GM21825 (cell line): Measurements from ENCODE around the gene PPIG.
"Not testable (repeated sequence)": the region's sequence is repeated elsewhere in the genome, so short reads cannot be mapped to it uniquely, and the experiment has no call there.

ENCODE experiments used
- ATAC-seq: cut with Tn5 transposase; IDR thresholded peaks from one replicate; pipeline ENCODE4 v1.9.1; 2021; ENCODE audit warnings: mild to moderate bottlenecking, moderate library complexity; ENCODE audit not compliant: unreplicated experiment

Gene PPIG

DNA sequence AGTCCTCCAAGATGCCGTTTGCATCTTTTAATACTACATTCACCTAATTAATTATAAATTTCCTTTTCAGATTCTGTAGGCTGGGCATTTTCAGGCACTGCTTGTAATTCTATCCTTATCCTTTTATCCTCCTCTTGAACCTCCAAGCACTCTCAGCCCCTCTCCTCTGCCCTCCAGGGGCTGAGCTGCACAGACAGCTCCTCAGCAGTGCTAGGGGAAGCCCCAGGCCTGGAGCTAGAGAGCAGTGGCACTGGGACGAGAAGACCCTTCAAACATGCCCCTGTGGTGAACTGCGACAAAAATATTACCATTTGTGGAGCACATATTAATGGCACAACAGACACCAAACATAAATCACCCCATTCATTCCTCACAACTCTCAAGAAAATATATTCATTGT lies 77.1 kb downstream of the PPIG start:
- no peak for ATAC-seq

DNA sequence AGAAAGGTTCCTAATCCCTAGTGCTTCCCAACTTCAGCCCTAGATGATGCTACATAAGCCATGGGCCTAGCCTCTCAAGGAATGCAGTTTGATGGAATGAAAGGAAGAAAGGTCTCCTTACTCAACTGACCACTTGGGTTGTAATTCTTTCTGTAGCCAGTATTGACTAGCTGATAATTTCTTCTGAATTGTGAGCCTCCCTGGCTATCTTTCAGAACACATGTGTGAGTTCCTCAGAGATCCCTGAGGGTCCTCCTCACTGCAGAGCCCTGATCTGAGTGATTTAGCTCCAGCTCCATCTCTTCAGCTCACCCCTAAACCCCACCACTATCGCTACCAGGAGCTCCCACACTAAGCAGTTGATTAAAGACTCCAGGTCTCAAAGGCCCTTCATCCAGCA lies 78.6 kb downstream of the PPIG start:
- ATAC-seq: no peak

DNA sequence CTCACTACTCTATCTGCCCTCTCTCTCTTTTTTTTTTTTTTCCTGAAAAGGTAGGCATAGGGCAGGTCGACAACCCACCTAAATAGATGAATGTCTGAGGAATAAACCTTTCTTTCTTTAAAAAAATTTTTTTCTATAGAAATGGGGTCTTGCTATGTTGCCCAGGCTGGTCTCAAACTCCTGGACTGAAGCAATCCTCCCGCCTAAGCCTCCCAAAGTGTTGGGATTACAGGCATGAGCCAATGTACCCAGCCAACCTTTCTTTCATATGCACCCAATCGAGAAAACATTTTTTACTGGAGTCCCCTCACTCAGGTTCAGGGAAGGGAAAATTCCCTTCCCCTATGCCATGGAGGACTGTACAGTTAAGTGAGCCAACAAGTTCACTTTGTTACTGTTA lies 79.1 kb downstream of the PPIG start:
- no peak for ATAC-seq

DNA sequence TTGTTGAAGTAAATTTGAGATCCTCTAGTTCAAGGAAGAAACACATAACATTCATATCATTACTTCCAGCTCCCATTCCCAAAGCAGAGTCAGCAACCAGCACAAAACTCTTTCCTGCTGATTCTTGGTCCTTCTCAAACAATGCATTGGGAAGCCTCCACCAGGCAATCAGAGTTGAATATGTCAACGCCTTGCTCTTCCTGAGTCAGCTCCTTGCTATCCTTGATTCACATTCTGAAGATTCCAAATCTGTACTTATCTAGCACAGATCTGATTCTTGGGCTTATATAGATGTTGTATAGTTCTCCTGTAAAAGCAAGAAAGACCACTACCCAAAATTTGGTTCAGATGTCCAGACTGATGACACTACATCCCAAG lies 80.4 kb downstream of the PPIG start:
- no peak for ATAC-seq

DNA sequence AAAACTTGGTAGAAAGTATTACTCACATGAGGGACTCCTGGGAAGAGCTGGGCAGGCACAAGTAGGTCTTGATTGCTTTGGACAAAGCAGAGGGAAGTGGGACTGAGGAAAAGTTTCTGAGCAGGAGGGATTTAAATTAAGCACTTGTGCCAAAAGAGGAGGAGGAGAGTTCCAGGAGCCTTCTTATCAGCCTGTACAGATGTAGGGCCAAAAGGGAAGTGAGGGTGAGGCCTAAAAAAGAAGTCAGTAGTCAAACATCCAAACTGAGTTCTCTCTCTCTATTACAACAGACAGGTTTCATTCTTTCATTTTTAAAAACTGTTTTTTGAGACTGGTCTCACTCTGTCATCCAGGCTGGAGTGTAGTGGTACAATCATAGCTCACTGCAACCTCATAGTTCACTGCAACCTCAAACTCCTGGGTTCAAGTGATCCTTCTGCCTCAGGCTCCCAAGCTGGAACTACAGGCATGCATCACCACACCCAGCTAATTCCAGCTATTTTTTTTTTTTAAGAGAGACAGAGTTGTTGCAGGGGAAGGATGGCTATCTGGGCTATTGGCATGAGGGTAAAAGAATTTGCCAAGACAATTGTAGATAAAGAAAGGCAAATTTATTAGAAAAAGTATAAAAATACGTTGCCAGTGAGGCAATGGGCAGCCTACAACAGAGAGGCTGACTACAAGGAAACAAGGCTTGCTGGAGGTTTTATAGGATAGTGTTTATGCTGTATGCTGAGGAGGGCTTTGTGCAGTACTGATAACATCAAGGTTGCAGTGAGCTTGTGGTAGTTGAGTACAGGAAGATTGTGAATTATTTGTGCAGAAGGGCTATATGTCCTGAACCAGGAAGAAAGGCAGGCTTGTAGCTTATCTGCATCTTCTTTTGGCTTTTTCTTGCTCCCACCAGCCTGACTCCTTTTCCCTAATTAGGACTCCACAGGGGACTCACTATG lies 81.1 kb downstream of the PPIG start:
- ATAC-seq: no peak

DNA sequence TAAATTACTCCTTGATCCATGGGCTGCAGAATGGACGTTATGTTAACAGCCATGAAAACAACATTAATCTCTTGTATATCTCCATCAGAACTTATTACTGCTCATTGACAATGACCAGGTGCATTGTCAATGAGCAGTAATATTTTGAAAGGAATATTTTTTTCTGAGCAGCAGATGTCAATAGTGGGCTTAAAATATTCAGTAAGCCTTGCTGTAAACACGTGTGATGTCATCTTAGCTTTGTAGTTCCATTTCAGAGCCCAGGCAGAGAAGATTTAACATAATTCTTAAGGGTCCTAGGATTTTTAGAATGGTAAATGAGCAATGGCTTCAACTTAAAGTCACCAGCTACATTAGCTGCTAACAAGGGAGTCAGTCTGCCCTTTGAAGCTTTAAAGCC lies 83.4 kb downstream of the PPIG start:
- ATAC-seq: no peak

DNA sequence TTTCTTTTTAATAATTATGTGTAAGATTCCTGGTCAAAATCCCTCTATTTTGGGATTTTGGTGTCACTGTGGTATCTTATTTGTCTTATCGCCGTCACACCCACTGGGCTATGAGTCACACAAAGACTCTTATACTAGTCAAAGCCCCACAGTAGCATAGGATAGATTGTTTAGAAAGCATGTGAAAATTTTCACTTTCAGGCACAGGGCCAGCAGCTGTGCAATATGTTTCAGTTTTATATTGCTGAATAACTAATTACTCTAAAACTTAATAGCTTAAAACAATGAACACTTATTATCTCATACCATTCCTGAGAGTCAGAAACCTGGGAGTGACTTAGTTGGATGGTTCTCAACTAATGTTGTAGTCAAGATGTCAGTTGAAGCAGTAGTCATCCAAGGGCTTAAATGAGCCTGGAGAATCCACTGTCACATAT lies 86.1 kb downstream of the PPIG start:
- no peak for ATAC-seq

DNA sequence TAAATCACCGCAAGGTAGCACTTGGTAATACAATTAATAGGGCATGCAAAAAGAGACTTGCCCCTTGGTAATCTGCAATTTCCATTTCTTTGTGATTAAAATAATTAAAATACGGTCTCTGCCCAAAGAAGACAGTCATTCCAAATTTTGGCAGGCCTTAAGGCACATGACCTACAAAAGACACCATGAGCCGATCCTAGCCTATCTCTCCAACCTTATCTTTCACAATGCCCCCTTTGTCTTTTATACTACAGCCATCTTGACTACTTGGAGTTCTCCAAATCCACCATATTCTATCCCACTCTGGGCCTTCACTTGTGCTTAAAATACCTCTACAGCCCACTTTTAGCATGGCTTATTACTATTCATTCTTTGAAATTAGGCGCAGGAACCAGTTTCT lies 86.8 kb downstream of the PPIG start:
- ATAC-seq: no peak

DNA sequence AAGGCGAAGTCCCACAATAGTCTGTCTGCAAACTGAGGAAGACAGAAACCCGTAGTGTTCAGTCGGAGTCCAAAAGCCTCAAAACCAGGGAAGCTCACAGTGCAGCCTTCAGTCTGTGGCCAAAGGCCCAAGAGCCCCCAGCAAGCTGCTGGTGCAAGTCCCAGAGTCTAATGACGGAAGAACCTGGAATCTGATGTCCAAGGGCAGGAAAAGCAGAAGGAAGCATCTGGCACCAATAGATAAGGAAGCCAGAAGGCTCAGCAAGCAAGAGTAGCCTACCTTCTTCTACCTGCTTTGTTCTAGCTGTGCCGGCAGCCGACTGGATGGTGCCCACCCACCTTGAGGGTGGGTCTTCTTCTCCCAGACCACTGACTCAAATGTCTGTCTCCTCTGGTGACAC lies 88.3 kb downstream of the PPIG start:
- no peak for ATAC-seq

DNA sequence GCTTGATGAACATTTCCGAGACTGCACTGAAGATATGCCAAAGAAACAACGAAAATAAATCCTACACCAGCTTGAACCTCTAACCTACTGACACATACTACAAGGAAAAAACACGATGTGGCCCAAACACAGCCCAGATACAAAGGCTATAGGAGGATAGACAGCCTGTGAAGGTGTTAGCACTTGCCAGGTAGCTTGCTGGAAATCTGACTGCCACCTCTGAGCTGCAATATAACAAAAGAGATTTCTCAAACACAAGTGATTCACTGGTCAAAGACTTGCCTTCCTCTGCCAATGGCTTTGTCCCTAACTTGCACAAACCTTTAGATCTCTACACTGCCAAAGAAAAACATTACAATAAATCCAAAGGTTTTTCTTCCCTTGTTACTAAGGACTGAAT lies 89.0 kb downstream of the PPIG start:
- no peak for ATAC-seq

DNA sequence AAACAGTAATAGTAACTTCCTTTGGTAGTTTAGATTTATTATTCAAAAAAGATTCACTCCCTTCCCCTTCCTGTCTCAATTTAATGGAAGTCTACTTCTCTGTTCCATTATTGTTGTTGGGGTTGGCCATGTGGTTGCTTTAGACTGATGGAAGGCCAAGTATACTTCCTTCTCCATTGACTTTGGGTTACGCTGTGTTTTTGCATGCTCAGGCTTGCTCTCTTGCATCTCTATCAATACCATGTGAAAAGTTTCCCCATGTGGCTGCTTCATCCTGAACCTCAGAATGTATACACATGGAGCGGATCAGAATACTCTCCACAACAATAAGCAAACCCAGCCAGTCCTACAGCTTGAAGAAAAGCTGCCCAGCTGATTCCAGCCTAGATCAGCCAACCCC lies 89.8 kb downstream of the PPIG start:
- ATAC-seq: no peak

DNA sequence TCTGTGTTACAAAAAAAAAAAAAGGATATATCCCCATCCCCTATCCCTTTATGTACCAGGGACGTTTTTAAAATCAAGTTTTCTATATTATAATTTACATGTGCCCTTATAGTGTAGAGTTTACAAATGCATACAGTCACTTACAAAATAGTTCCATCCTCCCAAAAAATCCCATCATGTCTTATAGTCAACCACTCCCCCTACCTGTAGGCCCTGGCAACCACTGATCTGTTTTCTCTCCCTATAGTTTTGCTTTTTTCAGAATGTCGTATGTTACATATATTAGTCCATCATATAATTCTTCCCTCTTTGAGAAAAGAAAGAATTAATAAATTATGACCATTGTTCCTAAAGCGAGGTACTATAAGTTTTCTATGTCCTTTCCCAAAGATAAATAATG lies 92.2 kb downstream of the PPIG start:
- no peak for ATAC-seq

DNA sequence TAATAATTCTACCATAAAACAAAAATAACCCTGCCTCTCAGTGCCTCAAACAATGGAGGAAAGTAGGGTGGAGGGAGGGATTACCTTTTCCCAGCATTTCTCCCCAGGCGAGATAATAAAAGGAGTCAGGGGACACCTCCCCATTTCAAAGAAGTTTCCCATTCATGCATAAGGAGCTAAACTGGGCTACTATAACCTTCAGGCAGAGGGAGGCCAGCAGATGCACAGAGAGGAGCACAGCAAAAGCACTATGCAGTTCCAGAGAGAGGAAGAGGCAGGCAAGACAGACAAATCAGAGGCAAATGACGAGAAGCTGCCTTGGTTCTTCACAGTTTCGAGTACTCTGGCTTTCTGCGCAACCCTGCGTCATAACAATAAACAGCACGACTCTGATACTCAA lies 92.7 kb downstream of the PPIG start:
- ATAC-seq: no peak

DNA sequence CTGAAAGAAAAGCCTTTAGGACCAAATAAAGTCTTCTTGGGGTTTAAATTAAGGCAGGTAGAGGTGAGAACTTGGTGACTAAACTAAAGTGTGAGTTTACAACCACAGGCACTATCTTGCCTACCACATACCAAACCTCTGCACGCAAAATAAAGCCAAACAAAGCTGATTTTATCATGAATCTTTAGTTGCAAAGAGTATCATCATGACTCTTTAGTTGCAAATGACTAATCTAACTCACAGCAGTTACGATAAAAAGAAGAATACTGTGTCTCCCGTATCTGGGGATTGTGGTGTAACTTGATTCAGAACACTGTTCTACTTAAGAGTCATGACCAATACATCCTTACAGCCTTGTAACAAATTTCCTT lies 98.9 kb downstream of the PPIG start:
- ATAC-seq: no peak

DNA sequence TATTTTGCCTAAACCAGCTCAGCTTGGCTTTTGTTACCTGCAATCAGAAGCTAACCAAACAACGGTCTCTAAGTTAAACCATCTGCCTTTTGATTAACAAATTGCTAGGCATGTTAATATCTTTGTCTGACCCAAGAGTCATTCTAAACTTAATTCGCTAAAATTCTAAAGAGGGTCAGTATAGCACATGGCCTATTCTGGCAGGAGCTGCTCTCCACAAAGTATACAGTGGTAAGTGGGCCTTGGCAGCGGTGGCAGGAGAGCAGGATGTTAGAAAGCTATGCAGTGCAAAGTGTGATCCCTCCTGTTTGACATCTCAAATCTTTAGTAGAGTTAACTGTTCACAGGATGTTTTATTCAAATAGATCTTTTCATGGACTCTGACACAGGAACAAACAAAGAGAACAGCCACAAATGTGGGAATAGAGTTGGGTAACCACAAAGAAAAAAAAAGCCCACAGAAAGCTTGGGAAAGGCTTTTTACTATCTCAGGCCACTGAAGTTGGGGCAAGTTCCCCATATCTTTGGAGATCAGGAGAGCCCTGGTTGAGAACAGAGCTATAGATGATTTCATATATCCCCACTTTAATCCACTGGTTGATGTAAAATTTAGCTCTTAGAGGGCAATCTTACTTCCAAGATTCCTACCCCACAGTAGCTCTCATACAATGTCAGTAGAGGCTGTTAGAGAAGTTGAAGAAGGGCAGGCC lies 99.4 kb downstream of the PPIG start:
- no peak for ATAC-seq

DNA sequence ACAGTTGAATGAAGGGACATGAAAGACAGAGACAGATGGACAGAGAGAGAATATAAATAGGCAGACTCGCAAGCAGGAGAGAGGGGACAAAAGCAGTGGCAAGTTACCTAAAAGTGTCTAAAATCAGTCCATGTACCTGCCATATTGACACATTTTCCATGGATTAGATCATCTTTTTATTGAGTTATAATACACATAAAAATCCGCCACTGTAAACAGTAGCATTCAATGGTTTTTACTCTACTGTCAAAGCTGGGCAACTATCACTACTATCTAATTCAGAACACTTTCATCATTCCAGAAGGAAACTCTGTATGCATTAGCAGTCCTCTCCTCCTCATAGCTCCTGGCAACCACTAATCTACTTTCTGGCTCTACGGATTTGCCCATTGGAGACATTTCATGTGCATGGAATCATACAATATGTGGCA lies 100.0 kb downstream of the PPIG start:
- no peak for ATAC-seq

DNA sequence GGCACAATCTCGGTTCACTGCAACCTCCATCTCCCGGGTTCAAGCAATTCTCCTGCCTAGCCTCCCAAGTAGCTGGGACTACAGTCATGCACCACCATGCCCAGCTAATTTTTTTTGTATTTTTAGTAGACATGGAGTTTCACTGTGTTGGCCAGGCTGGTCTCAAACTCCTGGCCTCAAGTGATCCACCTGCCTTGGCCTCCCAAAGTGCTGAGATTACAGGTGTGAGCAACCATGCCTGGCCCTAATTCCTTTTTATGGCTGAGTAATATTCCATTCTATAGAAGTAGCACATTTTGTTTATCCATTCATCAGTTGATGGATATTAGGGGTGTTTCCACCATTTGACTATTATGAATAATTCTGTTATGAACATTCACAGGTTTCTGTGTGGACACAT lies 100.6 kb downstream of the PPIG start:
- not testable (repeated sequence) for ATAC-seq

DNA sequence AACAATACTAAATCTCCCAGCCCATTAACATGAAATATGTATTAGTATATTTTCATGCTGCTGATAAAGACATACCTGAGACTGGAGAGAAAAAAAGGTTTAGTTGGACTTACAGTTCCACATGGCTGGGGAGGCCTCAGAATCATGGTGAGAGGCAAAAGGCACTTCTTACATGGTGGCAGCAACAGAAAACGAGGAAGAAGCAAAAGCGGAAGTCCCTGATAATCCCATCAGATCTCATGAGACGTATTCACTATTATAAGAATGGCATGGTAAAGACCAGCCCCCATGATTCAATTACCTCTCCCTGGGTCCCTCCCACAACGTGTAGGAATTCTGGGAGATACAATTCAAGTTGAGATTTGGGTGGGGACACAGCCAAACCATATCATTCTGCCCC lies 102.7 kb downstream of the PPIG start:
- not testable (repeated sequence) for ATAC-seq

DNA sequence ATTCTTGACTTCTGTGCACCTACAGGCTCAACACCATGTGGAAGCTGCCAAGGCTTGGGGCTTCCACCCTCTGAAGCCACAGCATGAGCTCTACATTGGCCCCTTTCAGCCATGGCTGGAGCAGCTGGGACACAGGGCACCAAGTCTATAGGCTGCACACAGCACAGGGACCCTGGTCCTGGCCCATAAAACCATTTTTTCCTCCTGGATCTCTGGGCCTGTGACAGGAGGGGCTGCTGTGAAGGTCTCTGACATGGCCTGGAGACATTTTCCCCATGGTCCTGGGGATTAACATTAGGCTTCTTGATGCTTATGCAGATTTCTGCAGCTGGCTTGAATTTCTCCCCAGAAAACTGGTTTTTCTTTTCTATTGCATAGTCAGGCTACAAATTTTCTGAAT lies 103.8 kb downstream of the PPIG start:
- not testable (repeated sequence) for ATAC-seq

DNA sequence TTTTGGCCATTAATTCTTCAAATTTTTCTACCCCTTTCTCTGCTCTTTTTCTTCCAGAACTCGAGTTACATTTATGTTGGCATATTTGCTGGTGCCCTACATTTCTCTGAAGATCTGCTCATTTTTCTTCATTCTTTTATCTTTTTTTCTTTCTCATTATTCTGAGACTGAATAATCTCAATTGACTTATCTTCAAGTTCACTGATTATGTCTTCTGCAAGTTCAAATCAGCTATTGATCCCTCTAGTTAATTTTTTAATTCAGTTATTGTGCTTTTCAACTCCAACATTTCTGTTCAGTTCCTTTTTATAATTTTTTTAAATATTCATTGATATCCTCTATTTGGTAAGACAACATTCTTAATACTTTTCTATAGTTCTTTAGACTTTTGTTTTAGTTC lies 106.8 kb downstream of the PPIG start:
- ATAC-seq: no peak
